Pulmonary artery endothelial cell (primary cell): ENCODE data around the gene ATXN2L. TPM values are rescaled to one million over a fixed set of nuclear protein-coding genes. Genes with fewer than 3 reads are reported as not detected.
"Not testable (repeated sequence)": the region's sequence is repeated elsewhere in the genome, so short reads cannot be mapped to it uniquely, and the experiment has no call there.

ENCODE experiments used
- DNase-seq: peaks from one replicate; pipeline ENCODE4 v3.0.0-alpha.2; 2011; ENCODE audit warnings: low read depth, low spot score
- total RNA-seq: library from RNA; depleted of rRNA; stranded (reverse); fragments of >200 nt; gene quantifications from 2 replicates; pipeline ENCODE4 v1.2.3, GENCODE V29; 2014

ATXN2L gene, protein sequence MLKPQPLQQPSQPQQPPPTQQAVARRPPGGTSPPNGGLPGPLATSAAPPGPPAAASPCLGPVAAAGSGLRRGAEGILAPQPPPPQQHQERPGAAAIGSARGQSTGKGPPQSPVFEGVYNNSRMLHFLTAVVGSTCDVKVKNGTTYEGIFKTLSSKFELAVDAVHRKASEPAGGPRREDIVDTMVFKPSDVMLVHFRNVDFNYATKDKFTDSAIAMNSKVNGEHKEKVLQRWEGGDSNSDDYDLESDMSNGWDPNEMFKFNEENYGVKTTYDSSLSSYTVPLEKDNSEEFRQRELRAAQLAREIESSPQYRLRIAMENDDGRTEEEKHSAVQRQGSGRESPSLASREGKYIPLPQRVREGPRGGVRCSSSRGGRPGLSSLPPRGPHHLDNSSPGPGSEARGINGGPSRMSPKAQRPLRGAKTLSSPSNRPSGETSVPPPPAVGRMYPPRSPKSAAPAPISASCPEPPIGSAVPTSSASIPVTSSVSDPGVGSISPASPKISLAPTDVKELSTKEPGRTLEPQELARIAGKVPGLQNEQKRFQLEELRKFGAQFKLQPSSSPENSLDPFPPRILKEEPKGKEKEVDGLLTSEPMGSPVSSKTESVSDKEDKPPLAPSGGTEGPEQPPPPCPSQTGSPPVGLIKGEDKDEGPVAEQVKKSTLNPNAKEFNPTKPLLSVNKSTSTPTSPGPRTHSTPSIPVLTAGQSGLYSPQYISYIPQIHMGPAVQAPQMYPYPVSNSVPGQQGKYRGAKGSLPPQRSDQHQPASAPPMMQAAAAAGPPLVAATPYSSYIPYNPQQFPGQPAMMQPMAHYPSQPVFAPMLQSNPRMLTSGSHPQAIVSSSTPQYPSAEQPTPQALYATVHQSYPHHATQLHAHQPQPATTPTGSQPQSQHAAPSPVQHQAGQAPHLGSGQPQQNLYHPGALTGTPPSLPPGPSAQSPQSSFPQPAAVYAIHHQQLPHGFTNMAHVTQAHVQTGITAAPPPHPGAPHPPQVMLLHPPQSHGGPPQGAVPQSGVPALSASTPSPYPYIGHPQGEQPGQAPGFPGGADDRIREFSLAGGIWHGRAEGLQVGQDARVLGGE
- 27.4 and 32.2 TPM in 2 replicates for total RNA-seq

DNA sequence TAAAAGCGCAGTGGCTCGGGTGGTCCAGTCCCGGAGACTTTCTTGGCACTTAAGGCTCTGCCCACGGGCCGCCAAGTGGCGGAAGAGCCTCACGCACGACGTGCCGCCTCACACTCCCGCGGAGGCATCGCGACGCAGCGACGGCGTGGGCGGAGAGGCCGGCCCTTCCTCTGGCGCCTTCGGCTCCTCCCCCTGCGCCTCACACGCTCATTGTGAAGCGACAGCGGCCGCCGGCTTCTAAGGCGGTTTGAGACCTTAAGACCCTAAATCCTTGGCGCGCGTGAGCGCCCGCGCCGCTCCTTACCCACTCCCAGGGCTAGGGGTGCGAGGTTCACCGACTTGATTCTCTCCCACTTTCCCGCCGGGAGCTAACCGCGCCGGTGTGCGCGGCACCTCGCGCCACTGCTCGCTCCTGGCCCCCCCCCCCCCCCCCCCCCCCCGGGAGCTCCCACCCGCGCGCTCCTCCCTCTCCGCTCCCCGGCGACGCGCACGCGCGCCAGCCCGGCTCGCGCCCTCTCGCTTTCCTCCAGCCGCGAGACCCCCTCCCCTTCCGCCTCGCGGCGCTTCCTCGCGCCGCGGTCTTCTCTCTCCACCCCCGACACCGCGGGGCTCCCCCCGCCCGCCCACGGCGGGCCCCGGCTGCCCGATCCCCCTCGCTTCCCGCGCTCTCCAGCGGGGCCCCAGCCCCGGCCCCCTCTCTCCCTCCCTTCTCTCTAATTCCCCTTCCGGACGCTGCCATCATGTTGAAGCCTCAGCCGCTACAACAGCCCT is at the start of gene ATXN2L:
Gene ATXN2L (plus strand): TSS at position 480 of the 771 bp plus-strand sequence. CDS start 261 bp downstream, at position 741.
- peak; percentile 92 for DNase-seq

- not testable (repeated sequence) for DNase-seq
Observed at GRCh38 chr16:28781697-28782096, 41.1 kb upstream of the ATXN2L start.

GRCh38 chr16:28782357-28782756 is 40.4 kb upstream of the ATXN2L start:
- DNase-seq: not testable (repeated sequence)

DNA sequence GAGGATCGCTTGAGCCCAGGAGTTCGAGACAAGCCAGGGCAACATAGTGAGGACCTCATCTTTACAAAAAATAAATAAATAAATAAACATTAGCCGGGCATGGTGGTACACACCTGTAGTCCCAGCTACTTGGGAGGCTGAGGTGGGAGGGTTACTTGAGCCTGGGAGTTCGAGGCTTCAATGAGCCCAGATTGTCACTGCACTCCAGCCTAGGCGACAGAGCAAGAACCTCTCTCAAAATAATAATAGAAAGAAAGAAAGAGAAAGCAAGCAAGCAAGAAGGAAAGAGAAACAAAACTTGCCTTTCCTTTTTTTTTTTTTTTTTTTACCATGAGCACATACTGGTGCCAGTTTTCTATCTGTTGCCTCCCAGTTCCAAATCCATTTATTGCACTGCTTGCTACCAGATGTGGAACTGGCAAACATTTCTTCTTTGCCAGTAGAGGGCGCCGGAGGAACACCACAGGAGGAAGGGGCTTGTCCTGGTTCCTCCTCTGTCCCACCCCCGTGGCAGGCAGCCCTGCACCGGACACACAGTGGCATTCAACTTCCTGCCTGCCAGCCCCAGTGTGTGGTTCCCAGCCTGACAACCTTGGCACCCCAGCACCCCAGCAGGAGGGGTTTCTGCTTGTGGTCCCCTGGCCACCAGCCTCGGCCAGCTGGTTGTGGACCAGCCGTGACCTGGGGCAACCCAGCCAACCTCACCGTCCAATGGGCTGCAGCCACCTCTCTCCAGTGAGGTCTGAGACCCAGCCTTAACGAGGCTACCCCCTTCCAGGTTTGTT is 20.4 kb upstream of the ATXN2L start:
- not testable (repeated sequence) for DNase-seq

GRCh38 chr16:28807445-28808120 is 15.2 kb upstream of the ATXN2L start:
- not testable (repeated sequence) for DNase-seq

GRCh38 chr16:28820016-28820415 is 2.8 kb upstream of the ATXN2L start:
- no peak for DNase-seq

- DNase-seq: not testable (repeated sequence)
Observed at GRCh38 chr16:28820546-28820945, 2.3 kb upstream of the ATXN2L start.

- DNase-seq: no peak
Observed at GRCh38 chr16:28821874-28822519, 802 bp upstream of the ATXN2L start.

DNA sequence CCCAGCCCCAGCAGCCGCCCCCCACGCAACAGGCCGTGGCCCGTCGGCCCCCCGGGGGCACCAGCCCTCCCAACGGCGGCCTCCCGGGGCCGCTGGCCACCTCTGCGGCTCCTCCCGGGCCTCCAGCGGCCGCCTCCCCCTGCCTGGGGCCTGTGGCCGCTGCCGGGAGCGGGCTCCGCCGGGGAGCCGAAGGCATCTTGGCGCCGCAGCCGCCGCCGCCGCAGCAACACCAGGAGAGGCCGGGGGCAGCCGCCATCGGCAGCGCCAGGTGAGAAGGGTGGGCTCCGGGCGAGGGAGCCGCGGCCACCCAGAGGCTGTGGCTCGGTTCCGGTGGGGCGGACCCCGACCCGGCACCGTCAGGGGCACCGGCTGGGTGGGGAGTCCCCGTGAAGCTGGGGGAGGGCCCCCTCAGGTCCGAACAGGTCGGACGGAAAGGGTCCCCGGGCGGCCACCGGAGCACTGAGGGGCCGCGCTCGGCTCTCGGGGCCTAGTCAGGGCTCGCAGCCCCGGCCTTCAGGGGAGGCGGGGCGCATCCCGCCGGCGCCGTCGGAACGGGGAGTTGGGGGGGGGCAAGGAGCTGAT is 583 bp downstream of the ATXN2L start:
- DNase-seq: no peak

- DNase-seq: peak; percentile 97
Observed at GRCh38 chr16:28823873-28824716, 1.3 kb downstream of the ATXN2L start.

DNA sequence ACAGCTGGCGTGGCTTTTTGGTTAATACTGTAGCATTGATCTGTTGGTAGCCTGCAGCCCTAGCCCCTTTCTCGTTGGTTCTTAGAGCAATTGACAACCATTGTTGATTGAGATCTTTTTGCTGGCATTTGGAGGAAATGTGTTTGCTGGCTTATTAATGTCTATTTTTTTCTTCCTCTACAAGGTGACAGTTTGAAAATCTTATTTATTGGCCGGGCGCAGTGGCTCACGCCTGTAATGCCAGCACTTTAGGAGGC is 1.8 kb downstream of the ATXN2L start:
- DNase-seq: no peak

GRCh38 chr16:28826141-28826540 is 3.3 kb downstream of the ATXN2L start:
- DNase-seq: no peak

GRCh38 chr16:28829747-28830146 is 6.9 kb downstream of the ATXN2L start:
- DNase-seq: no peak

GRCh38 chr16:28830531-28830930 is 7.7 kb downstream of the ATXN2L start:
- no peak for DNase-seq

DNA sequence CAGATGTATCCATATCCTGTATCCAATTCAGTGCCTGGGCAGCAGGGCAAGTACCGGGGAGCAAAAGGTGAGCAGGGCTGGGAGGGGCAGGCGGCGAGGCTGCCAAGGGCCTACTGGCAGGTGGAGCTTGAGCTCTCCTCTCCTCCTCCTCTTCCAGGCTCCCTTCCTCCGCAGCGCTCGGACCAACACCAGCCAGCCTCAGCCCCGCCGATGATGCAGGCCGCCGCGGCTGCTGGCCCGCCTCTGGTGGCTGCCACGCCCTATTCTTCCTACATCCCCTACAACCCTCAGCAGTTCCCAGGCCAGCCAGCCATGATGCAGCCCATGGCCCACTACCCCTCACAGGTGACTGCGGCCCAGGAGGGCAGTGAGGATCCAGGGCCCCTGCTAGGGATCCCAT is 11.6 kb downstream of the ATXN2L start:
- no peak for DNase-seq

GRCh38 chr16:28834873-28835863 is 12.4 kb downstream of the ATXN2L start:
- DNase-seq: no peak
